ENCODE data around the gene EFCAB5. TPM values are rescaled to one million over a fixed set of nuclear protein-coding genes. Genes with fewer than 3 reads are reported as not detected.
A peak's percentile ranks its signal among the peaks of the same experiment; 100 is the strongest.
"Not testable (repeated sequence)": the region's sequence is repeated elsewhere in the genome, so short reads cannot be mapped to it uniquely, and the experiment has no call there.

Gene EFCAB5
- total RNA-seq, 1 donor from 2014 or later = not detected

GRCh38 chr17:30113213-30113612 is 171.8 kb downstream of the EFCAB5 start:
- no peak for TF ChIP-seq CTCF (IDR thresholded peaks at IDR 0.05; ENCODE audit: borderline replicate concordance)
- Histone ChIP-seq H3K27me3 (ENCODE audit: low read depth) (no peaks in the 10 kb centered on the region), H3K9me3 (replicated peaks) (no peaks in the 10 kb centered on the region), H3K4me3 (no peak overlapping the region), H3K36me3 (no peaks in the 10 kb centered on the region), H3K4me1 (peaks cover 15% of the 10 kb centered on the region), H3K27ac (replicated peaks) (no peak overlapping the region)
- intact Hi-C loops (cut with micrococcal nuclease) = no loop called here
- no peak for DNase-seq

GRCh38 chr17:30116345-30116660 is 174.9 kb downstream of the EFCAB5 start:
- peaks cover 20% of the 10 kb centered on the region for H3K36me3 ChIP-seq
- intact Hi-C loops (cut with micrococcal nuclease) = no loop called here
- no peak for DNase-seq
- peak overlapping the region; percentile 78 for H3K4me3 ChIP-seq
- peak overlapping the region; percentile 95 for H3K27ac ChIP-seq (replicated peaks)
- no peaks in the 10 kb centered on the region for H3K27me3 ChIP-seq (ENCODE audit: low read depth)
- no peak for TF ChIP-seq CTCF (IDR thresholded peaks at IDR 0.05; ENCODE audit: borderline replicate concordance)
- H3K4me1 ChIP-seq = peaks cover 45% of the 10 kb centered on the region
- no peaks in the 10 kb centered on the region for H3K9me3 ChIP-seq (replicated peaks)

- H3K4me1 ChIP-seq = peaks cover 46% of the 10 kb centered on the region
- TF ChIP-seq CTCF (IDR thresholded peaks at IDR 0.05; ENCODE audit: borderline replicate concordance) = no peak
- DNase-seq = peak; percentile 95
- H3K36me3 ChIP-seq = peaks cover 20% of the 10 kb centered on the region
- H3K9me3 ChIP-seq (replicated peaks) = no peaks in the 10 kb centered on the region
- peak within 1 kb of the TSS; percentile 95 for H3K27ac ChIP-seq (replicated peaks)
- peak within 1 kb of the TSS; percentile 78 for H3K4me3 ChIP-seq
- intact Hi-C loops (cut with micrococcal nuclease) = no loop called here
- no peaks in the 10 kb centered on the region for H3K27me3 ChIP-seq (ENCODE audit: low read depth)
Observed at GRCh38 chr17:30116661-30117551, 175.5 kb downstream of the EFCAB5 start, which contains the start of gene NSRP1. NSRP1 (plus strand) TSS chr17:30116816; CDS start chr17:30116844, 28 bp downstream.

GRCh38 chr17:30117675-30118081 is 176.2 kb downstream of the EFCAB5 start:
- Histone ChIP-seq H3K4me1 (peaks cover 48% of the 10 kb centered on the region), H3K27me3 (ENCODE audit: low read depth) (no peaks in the 10 kb centered on the region), H3K4me3 (peak overlapping the region; percentile 78), H3K27ac (replicated peaks) (peak overlapping the region; percentile 95), H3K36me3 (peaks cover 20% of the 10 kb centered on the region), H3K9me3 (replicated peaks) (no peaks in the 10 kb centered on the region)
- intact Hi-C loops (cut with micrococcal nuclease) = no loop called here
- TF ChIP-seq CTCF (IDR thresholded peaks at IDR 0.05; ENCODE audit: borderline replicate concordance) = no peak
- DNase-seq = no peak

GRCh38 chr17:30118635-30119034 is 177.2 kb downstream of the EFCAB5 start:
- peaks cover 48% of the 10 kb centered on the region for H3K4me1 ChIP-seq
- intact Hi-C loops (cut with micrococcal nuclease); DNase-seq; H3K27ac ChIP-seq (replicated peaks); H3K27me3 ChIP-seq (ENCODE audit: low read depth); H3K4me3 ChIP-seq; H3K9me3 ChIP-seq (replicated peaks): not testable (repeated sequence)
- H3K36me3 ChIP-seq = peaks cover 20% of the 10 kb centered on the region

GRCh38 chr17:30124273-30124796 is 182.9 kb downstream of the EFCAB5 start:
- H3K4me3 ChIP-seq = no peak overlapping the region
- no peaks in the 10 kb centered on the region for H3K9me3 ChIP-seq (replicated peaks)
- no peak for DNase-seq
- no peak for TF ChIP-seq CTCF (IDR thresholded peaks at IDR 0.05; ENCODE audit: borderline replicate concordance)
- peaks cover 29% of the 10 kb centered on the region for H3K36me3 ChIP-seq
- H3K4me1 ChIP-seq = peaks cover 36% of the 10 kb centered on the region
- intact Hi-C loops (cut with micrococcal nuclease) = no loop called here
- H3K27ac ChIP-seq (replicated peaks) = no peak overlapping the region
- no peaks in the 10 kb centered on the region for H3K27me3 ChIP-seq (ENCODE audit: low read depth)

Data from left ventricle myocardium inferior (tissue), 1 donor.